GM18511 (cell line): ENCODE data around the gene SYT7.

Experiments used
- ATAC-seq: cut with Tn5 transposase; IDR thresholded peaks from one replicate; pipeline ENCODE4 v1.9.1; 2021; ENCODE audit warnings: mild to moderate bottlenecking, moderate library complexity; ENCODE audit not compliant: unreplicated experiment

Gene SYT7

DNA sequence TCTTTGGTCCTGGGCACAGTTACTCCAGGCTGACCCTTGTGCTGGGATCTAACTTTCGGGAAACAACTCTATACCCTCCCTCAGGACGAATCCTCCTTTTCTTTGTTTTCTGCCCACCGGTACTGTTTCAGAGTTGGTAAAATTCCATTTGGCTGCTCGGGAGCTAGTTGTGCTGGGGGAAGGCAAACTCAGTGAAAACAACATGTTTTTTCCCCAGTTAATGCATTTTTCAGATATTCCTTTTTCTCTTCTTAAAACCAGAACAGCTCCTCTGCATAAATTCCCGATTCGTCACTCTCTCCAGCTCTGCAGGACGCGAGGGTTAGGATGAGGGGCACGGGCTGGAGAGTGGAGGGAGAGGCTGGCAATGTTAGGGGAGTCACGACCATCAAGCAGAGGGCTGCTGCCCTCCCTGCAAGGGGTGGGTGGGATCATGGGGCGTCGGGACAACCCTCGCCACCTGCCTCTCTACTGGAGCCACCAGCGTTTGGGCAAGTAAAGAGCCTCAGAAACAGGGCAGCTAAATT lies 41.0 kb downstream of the SYT7 start:
- no peak for ATAC-seq

DNA sequence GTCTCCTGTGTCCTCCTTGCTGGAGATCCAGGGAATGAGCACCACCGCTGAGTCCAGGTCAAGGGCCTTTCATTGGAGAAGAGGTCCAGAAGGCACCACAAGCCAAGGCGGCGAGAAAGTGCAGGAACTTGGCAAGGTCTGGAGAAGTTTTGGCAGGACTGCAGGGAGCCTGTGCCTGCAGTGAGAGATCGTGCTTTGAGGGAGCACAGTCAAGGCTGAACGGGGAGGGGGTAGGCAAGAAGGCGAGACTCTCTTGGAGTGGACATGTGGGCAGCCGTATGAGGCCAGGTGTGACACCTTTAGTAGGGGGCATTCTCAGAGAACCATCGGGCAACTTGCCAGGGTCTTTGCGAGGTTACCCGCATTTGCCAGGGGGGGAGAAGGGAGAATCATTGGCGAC lies 41.9 kb downstream of the SYT7 start:
- ATAC-seq: no peak

DNA sequence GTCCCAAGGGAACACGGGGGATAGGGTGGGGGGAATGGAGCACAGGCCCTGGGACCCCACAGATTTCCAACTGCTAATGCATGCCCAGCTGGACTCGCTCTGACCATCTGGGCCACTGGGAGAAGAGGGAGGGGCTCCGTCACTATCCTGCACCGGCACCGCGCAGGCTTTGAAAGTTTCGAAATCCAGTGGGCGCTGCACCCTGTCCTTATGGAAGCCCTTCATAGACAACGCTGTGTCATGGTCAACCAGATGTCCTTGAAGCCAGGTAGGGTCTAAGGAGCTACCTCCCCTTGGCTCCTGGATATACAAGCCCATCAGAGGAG lies 42.3 kb downstream of the SYT7 start:
- ATAC-seq: no peak

DNA sequence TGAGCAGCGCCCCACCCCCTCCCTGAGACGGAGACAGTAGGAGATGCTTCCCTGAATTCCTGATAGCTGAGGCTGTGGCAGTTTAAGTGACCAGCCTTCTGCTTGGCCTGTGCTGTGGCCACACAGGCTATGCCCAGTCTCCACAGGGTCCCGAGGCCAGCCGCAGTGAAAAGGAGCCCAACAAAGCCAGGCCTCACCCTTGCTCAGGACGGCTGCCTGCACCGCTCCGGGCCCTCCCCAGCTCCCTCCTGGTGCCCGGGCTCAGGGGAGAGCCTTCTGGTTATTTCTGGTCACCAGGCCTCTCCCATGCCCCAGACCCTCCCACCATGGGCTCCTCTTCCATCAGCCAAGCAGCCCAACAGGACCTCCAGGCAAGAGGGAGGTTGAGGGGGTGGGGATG lies 43.5 kb downstream of the SYT7 start:
- ATAC-seq: no peak

DNA sequence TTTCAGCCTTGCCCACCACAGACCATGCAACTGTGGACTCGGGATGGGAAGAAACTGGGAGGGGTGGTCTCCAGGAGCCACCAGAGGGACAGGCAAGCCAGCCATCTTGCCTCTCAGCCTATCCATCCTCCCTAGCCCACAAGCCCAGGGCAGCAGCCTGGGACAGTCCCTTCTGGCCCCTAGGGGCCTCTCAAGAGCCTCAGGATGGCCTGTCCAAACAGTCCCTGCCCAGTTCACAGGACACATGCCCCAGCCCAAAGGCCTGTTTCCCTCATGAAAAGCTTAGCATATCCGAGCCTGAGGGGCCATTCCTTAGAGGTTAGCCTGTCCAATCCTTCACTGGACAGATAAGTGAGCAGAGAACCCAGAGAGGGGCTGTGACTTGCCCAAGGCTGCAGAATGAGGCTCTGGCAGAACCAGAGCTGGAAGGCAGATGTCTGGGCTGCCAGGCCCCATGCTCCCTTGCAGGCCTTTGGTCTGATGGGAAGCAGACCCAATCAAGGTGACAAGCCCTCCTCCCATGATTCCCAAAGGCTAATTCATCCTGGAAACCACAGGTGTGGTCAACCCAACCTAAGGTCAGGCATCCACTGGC lies 44.1 kb downstream of the SYT7 start:
- ATAC-seq: no peak

DNA sequence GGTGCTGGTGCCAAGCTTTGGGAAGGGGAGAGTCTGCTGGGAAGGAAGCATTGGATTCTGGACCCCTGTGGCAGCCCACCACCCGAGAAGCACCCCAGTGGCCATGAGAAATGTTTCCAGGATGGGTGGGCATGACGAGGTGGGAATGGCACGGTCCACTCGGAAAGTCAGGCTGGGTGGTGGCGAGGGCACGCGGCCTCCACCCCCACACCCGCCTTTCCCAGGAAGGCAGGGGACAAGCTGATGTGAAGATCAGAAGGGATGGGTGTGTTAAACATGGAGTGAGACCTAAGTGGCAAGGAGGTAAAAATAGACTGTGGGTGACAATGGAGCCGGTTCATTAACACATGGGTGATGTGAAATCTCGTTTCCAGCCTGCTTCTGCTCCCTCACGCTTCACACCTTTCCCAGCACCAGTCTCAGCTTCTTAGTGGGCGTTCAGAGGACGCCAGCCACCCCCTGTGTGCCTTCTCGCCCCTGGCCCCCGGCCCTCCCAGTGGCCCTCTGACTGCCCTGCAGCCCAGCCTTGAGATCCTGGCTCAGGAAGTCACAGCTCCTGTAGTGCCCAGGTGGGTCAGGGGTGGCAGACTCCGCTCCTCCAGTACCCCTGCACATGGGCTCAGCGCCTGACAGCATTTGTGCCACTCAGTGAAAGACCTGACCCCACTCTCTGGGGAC lies 44.7 kb downstream of the SYT7 start:
- ATAC-seq: no peak

DNA sequence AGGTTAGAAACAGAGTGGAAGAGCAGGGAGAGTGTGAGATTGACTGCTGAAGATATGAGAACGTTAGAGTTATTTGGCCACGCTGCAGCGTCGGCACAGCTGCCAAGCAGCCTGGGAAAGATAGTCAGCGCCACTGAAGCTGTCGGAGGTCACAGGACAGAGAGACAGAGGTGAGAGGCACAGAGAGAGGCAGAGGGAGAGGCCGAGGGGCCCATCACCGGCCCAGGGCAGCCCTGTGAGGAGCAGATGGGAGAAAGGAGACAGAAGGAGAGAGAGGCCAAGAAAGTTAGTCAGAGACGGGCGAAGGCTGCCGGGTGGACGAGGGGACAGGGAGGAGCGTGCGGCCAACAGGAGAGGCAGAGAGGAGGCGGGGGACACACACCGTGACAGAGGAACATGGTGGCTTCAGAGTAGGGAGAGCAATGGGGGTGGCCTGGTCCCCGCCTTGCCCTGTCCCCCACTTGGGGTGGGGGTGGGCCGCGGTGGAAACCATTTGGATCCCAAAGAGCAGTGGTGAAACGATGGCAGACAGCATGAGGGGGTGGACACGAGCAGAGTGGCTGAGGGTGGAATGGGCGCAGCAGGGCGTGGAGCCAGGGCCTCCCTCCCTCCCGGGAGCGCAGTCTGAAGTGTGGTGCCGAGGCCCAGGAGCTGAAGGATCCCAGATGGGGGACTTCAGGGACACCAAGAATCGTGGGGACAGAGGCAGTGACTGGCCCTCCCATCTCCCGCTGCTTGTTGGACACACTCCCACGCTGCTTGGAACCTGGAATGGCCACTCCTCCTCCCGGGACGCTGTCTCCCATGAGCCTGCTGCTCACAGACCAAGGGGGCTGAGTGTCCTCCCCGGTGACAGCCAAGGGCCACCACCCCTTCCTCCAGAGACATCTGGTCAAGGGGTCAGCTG lies 45.7 kb downstream of the SYT7 start:
- ATAC-seq: no peak

DNA sequence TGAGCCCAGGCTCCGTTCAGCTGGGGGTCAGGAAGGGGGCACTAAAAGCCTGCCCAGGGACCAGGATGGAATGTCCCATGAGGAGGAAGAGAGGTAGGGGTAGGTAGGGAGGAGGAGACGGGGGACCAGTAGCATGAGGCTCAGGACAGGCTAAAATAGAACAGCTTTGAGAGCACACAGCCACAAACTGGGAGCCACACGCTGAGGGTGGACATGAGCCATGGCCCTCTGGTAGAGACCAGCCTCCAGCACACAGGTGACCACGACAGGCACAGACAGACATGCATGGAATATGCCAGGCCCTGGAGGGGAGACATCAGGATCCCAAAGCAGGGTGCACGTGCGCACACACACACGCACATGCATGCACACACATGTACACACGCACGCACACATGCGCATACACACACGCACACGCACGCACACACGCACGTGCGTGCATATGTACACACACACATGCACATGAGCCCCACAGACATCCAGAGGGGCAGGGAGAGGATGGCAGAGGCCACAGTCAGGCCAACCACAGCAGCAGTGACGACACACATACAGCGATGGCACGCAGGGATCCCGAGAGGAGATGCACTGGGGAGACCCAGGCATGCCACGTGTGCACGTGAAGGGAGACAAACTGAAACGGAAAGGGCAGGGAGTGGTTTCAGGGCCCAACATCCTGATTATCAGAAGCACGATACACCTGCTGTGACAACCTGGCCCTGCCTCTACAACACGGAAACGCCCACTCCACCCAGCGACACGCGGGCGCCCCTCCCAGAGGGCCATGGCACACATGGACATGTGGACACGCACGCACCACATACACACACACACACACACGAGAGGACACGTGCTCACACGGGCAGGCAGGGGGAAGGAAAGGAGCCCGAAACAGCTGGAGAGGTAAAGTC lies 46.6 kb downstream of the SYT7 start:
- no peak for ATAC-seq

DNA sequence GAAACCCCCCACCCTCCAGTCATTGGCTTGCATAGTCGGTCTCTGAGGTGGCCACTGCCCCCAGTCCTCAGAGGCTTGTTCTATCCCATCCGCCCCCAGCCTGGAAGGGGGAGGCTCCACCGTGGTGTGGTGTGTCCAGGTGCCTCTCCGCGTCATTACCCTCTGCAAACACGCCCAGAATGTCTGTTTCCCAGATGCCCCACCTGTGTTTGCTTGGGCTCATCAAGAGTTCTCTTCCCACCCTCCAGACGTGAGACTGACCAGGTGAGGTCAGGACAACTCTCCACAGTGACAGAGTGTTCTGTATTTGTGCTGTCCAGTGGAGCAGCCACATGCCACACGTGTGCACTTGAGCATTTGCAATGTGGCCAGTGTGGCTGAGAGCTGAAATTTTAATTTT lies 47.5 kb downstream of the SYT7 start:
- no peak for ATAC-seq

DNA sequence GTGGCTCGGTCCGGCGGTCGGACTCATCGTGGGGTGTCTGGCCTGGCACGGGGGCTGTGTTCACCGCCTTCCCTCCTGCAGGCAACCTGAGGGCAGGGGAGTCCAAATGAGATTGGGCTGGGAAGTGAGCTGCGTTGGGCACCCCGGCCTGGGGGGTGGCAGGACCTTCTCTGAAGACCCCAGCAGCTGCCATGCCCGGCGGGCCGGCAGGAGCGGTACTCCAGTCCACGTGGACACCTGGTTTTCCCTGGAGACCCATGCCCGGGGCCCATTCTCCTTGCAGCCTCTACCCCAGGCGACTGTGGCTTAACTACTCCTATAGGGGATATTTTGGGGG lies 47.9 kb downstream of the SYT7 start:
- no peak for ATAC-seq

DNA sequence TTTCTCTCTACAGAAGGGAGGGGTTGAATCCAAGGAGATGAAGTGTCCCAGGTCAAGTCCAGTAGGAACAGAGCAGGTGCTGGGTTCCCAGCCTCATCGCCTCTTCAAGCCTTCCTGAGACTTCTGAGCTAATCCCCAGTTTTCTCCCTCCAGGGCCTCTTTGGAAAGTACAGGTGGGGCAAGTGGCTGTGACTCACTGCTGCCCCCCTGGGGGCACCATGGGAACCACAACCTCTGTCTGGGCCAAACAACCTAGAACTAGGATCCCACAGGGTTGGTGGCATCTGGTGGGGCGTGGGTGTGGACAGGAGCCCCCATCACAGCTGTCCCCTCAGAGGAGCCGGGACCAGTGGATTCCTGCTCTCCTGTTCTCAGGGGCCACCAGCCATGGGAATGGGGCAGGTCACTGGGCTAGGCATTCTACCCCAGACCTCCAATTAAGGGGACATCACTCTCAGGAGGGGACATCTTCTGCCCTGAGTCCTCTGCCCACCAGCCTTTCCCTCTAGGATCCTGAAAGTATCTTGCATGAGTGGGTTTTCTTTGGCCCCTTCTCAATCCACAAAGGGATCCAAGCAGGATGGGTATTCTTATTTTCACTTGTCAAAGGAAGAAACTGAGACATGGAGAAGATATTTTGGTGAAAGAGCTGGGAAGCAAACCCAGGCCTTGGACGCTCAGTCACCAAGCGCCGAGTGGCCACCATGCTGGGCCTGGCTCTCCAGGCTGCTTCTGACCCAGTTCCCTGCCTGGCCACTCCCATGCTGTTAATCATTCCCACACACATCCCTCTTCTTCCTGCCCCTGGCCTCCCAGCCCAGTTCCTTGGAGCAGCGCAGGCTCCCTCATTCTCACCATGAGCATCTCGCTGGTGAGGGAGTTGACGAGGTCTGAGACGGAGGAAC lies 48.5 kb downstream of the SYT7 start:
- ATAC-seq: no peak

DNA sequence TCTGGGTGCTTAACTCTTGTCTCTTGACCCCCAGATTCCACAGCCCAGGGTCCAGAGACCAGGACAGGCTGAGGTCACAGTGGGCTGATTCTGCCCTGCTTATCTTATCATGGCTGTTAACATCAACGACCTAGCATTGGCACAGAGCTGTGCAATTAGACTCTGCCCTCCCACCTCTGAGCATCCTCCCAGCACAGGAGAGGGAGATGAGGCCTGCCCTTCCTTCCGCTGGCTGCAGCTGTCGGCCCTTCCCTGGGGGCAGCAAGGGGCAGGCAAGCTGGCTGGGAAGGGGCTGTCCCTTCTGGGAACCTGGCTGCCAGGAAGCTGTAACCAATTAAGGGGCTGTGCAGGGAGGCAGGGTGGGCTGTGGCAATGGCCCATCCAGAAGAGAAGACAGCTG lies 49.8 kb downstream of the SYT7 start:
- no peak for ATAC-seq

DNA sequence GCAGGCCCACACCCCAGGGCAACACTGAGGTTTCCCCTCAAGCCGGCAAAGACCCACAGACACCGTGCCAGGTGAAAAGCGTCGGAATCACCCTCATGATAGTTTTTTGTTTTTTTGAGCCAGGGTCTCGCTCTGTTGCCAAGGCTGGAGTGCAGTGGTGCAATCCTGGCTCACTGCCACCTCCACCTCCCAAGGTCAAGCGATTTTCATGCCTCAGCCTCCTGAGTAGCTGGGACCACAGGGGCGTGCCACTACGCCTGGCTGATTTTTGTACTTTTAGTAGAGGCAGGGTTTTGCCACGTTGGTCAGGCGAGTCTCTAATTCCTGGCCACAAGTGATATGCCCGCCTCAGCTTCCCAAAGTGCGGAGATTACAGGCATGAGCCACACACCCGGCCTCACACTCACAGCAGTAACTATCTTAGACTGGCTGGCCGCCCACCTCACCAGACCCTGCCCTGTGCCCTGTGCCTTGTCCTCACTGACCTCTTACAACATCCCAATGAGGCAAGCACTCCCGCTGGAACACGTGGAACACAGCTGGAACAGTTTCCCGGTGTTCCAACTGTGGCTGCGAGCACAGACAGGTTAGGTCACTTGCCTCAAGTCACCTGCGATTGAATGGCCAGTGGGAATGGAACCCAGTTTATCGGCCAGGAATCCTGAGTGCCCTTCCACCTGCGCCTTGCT lies 51.2 kb downstream of the SYT7 start:
- ATAC-seq: no peak

DNA sequence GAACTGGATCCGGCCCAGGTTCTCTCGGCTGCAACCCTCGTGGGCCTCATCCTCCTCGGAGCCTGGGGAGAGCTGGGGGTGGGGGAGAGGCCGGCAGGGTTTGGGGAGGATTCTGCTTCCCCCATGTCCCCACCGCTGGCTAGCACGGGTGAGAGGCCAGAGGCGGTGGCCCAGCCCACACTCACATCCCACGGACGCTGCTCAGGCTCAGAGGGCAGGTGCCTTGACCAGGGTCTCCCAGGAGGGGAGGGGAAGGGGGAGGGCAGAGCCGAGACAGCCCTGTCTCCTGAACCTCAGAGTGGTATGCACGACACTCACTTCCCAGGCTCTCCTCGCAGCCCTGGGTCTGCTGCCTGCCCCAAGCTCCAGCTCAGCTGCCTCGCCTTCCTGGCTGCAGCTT lies 52.8 kb downstream of the SYT7 start:
- ATAC-seq: no peak

DNA sequence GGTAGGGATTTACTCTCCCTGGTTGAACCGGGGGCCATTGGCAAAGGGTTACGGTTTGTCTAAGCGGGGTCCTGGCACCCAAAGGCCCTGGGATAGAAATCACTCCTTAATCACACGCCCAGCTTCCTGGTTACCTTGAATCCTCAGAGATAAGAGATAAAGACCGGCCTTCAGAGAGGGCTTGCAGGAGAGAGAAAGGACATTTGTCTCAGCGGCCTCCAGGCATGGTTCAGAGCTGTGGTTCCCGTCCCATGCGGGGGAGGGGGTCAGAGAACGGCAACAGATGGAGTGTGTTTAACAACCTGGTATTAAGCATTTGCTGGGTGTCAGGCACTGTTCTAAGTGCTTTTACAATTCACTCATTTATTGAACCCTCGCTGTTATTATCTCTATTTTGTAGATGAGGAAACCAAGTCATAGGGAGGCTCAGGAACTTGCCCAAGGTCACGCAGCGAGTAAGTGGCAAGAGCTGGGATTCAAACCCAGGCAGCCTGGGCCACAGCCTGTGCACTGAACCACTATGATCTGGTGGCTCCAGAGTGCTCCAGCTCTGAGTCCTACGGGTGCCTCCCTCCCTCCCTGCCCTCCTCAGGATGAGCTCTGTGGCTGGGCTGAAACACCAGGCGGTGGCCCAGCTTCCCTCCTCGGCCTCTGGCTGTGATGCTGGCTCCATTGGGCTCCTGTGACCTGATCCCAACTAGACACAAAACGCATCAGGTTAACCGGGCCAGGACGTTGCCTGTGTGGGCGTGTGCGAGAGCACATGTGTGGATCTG lies 53.7 kb downstream of the SYT7 start:
- ATAC-seq: no peak

DNA sequence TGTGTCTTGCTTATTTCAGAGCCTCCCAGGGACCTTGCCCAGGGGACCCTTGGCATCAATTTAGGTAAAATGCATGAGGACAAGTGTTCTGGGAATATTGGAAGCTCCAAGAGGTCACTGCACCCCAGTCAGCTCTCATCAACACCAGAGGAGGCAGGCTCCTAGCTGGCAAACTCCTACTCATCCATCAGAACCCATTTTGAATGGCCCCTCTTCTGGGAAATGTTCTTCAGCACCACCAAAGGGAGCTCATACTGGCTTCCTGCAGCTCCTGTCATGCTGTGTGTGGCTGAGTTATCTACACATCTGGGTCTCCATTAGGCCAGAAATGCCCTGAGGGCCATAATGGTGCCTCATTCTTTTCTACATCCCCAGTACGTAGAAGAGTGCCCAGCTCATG lies 54.6 kb downstream of the SYT7 start:
- ATAC-seq: no peak

DNA sequence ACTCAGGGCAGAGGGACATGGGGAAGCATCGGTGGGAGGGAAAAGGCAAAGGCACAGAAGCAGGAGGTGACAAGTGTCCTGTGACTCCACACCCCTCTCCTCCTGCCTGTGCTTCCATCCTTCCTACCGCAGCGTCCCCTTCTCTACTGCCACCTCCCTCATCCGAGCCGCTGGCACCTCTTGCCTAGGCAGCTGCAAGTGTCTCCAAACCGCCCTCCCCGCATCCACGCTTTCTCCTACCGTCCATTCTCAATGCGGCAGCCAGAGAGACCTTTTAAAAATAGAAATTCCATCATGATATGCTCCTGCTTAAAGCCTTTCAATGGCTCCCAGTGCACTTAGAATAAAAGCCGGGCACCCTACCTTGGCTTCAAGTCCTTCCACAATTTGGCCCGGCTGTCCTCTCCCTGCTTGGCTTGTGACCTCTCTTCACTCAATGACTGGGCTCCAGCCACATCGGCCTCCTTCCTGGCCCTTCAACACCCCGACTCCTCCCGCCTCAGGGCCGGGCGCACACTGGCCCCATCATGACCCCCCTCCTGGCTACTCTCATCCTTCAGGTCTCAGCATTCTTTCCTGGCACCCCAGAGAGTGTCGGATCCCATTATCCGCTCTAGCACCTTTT lies 55.8 kb downstream of the SYT7 start:
- ATAC-seq: no peak

DNA sequence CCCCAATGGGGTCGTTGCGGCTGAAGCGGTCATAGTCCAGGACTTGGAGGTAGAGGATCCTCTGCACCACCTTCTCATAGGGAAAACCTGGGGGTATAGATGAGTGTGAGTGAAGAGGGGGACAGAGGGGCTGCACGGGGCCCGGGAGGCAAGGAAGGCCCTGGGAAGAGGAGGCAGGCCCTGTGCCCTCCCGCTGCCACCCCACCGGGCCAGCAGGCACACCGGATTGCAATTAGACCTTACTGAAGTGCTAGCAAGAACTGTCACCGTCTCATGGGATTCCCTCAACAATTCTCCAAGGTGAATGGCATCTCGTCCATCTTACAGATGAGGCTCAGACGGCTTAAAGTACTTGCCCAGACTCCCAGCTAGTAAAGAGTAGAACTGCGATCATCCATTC lies 56.4 kb downstream of the SYT7 start:
- ATAC-seq: no peak
